Adrenal gland (tissue), 12 donors: Measurements from ENCODE around the gene THSD7A. TPM values are rescaled to one million over a fixed set of nuclear protein-coding genes. Genes with fewer than 3 reads are reported as not detected.
A peak's percentile ranks its signal among the peaks of the same experiment; 100 is the strongest.
"Not testable (repeated sequence)": the region's sequence is repeated elsewhere in the genome, so short reads cannot be mapped to it uniquely, and the experiment has no call there.

Experiments
- DNase-seq, 7 donors: peaks; one replicate each; pipeline ENCODE4 v3.0.0-alpha.2; 2019 to 2020
- H3K27ac ChIP-seq, 5 donors: fragments of 200-600 bp; sonication (generic) in 4 of 5; 1 replicate in 3 of 5; 2 replicates in 2 of 5; pipeline versions ENCODE4 v1.5.1 to v1.8.0; 2016 to 2020; ENCODE audit warnings: mild to moderate bottlenecking in 1 of 5
- H3K27me3 ChIP-seq: fragments of 200-600 bp; 2 replicates; pipeline ENCODE4 v1.8.0; 2021
- H3K36me3 ChIP-seq, 2 donors: fragments of 200-600 bp; replicated peaks in 1 of 2; 1 replicate in 1 of 2; 2 replicates in 1 of 2; pipeline versions ENCODE4 v1.5.1 to v1.8.0; 2018 to 2022
- H3K4me1 ChIP-seq, 2 donors: fragments of 200-600 bp; replicated peaks in 1 of 2; 1 replicate in 1 of 2; 2 replicates in 1 of 2; pipeline versions ENCODE4 v1.5.1 to v1.8.0; 2018 to 2021
- H3K4me3 ChIP-seq, 4 donors: fragments of 200-600 bp; sonication (generic) in 3 of 4; one replicate each; pipeline ENCODE4 v1.5.1; 2016 to 2018
- H3K9me3 ChIP-seq, 3 donors: fragments of 200-600 bp; sonication (generic) in 1 of 3; replicated peaks in 1 of 3; 1 replicate in 2 of 3; 2 replicates in 1 of 3; pipeline versions ENCODE4 v1.5.1 to v1.8.0; 2016 to 2021
- POLR2A ChIP-seq, 2 donors: fragments of 450-650 bp; IDR thresholded peaks; one replicate each; pipeline ENCODE4 v1.6.1; 2017; ENCODE audit warnings: antibody characterized with exemption in 2 of 2, mild to moderate bottlenecking in 2 of 2, moderate library complexity in 1 of 2
- WGBS, 4 donors: extraction: QIAGEN DNeasy Blood & Tissue Kit in 2 of 4; methylation state at CpG; one replicate each; pipeline versions ENCODE4 v1.1.5 to v1.1.7; 2013 to 2017; 5-methylcytosine and 5-hydroxymethylcytosine counted together
- intact Hi-C, 2 donors: fragments of 100-400 bp; cut with DNase I; formaldehyde crosslinking; loops; one replicate each; pipeline versions ENCODE4 v1.14.1 to v1.15.0; 2022 to 2023
- polyA plus RNA-seq, 3 donors: library from polyadenylated mRNA; stranded (reverse); fragments of 200-250 nt in 2 of 3; fragments of 350-450 nt in 1 of 3; fragmentation: Illumina TruSeq in 1 of 3; extraction: RNeasy Lipid Tissue Mini Kit (QIAGEN cat#74804) in 1 of 3; gene quantifications; one replicate each; pipeline ENCODE4 v1.2.3, GENCODE V29; 2013 to 2014
- total RNA-seq, 9 donors: library from RNA; depleted of rRNA in 4 of 9; stranded (reverse); fragments of >200 nt in 4 of 9; fragments of 120-200 nt in 1 of 9; fragmentation: NEBNext Ultra II Directional in 1 of 9; extraction: Animal tissue kit (Norgen Biotek cat#: 25700) in 1 of 9; gene quantifications; one replicate each; pipeline versions ENCODE4 v1.1.0 to v1.2.4, GENCODE V29; 2013 to 2023
- TF ChIP-seq, protein P1 (sequence below), 6 experiments: fragments of 450-650 bp in 4 of 6; fragments of 200-600 bp in 2 of 6; sonication (generic) in 1 of 6; IDR thresholded peaks; 1 replicate in 5 of 6; 2 replicates in 1 of 6; pipeline versions ENCODE4 v1.5.1 to v1.8.0; 2016 to 2021; ENCODE audit warnings: antibody characterized with exemption in 6 of 6, mild to moderate bottlenecking in 2 of 6, moderate library complexity in 1 of 6
- donor health status: healthy with polysubstance abuse.
- donor health status: Bipolar disorder and iron deficiency.
- donor health status: DM: yes; HTN: yes; CAD: no.
- donor health status: DM: no; HTN: no; CAD: no.
- donor health status: DM: no; HTN: no; CAD: no.
- donor health status: DM: yes; HTN: yes; CAD: no.

Gene THSD7A
- total and polyA plus RNA-seq, 12 donors = 0.74 to 18.4 (median 4.8) TPM

DNA sequence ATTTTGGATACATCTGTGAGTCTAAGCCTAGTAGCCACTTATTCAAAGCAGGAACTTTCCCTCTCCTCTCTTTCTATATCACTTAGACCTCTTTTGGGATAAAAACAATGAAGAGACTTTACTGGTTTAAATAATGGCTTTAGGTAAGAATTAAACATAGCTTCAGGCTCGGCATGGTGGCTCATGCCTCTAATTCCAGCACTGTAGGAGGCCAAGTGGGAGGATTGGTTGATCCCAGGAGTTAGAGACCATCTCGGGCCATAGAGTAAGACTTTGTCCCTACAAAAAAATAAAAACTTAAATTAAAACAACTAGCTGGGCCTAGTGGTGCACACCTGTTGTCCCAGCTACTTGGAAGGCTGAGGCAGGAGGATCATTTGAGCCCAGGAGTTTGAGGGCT is 304.3 kb downstream of the THSD7A start:
- intact Hi-C loops = no loop called here
- no peaks in the 10 kb centered on the region for H3K9me3 ChIP-seq
- H3K36me3 ChIP-seq = no peaks in the 10 kb centered on the region
- no peak overlapping the region for H3K27ac ChIP-seq
- no peaks in the 10 kb centered on the region for H3K27me3 ChIP-seq
- no peak for TF ChIP-seq POLR2A (IDR thresholded peaks at IDR 0.05)
- TF ChIP-seq, protein P1, sequence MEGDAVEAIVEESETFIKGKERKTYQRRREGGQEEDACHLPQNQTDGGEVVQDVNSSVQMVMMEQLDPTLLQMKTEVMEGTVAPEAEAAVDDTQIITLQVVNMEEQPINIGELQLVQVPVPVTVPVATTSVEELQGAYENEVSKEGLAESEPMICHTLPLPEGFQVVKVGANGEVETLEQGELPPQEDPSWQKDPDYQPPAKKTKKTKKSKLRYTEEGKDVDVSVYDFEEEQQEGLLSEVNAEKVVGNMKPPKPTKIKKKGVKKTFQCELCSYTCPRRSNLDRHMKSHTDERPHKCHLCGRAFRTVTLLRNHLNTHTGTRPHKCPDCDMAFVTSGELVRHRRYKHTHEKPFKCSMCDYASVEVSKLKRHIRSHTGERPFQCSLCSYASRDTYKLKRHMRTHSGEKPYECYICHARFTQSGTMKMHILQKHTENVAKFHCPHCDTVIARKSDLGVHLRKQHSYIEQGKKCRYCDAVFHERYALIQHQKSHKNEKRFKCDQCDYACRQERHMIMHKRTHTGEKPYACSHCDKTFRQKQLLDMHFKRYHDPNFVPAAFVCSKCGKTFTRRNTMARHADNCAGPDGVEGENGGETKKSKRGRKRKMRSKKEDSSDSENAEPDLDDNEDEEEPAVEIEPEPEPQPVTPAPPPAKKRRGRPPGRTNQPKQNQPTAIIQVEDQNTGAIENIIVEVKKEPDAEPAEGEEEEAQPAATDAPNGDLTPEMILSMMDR (IDR thresholded peaks at IDR 0.05) = no peak
- H3K4me3 ChIP-seq = no peak overlapping the region
- no peaks in the 10 kb centered on the region for H3K4me1 ChIP-seq
- DNase-seq = no peak
- WGBS, 4 donors = 91 to 97% (median 92%) methylated on average over 2 of the region's 2 CpGs

DNA sequence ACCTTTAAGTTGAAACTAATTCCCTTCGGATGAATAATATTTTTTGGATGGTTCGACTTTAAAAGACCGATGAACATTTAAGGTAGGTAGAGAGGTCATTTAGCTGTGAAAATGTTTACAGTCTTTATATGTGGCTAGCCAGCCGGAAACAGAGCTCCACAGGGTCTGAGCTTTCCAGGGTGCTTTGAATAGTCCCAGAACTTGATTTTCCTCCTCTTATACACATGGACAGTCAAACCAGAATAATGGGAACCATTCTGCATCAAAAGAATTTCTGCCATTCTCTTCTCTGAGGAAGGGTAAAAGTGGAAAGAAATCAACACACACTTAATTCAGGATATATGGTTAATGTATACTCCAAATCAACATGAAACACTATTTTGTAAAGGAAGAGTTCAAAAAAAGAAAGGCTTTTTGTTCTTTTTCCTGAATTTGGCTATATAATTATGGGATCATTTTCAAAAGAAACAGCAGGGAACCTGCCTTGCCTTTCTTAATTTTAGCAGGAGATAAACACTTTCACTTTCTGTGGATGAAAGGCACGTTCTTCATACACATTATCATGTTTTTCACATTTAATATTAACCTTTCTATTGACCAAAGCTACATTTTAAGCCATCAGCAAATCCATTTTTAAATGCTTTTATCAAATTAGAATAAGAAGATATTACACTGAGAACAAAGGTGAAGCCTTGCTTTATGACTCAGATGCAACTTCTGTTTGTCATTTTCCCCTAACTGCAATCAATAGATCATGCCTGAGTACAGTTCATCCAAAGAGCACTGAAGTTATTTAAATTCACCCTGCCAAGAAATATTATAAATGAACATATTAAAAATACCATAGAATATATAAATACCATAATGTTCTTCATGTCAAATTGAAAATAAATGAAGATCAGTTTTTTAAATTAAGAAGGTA is 307.3 kb downstream of the THSD7A start:
- no peak overlapping the region for H3K27ac ChIP-seq
- no peaks in the 10 kb centered on the region for H3K36me3 ChIP-seq
- intact Hi-C loops = no loop called here
- 66 to 74% (median 67%) methylated on average over 5 of the region's 5 CpGs for WGBS, 4 donors
- H3K4me3 ChIP-seq = peak overlapping the region in 1 of 4 donors; percentile 51
- no peaks in the 10 kb centered on the region for H3K4me1 ChIP-seq
- no peaks in the 10 kb centered on the region for H3K9me3 ChIP-seq
- no peak for DNase-seq
- TF ChIP-seq, protein P1 (IDR thresholded peaks at IDR 0.05) = no peak
- TF ChIP-seq POLR2A (IDR thresholded peaks at IDR 0.05) = no peak
- no peaks in the 10 kb centered on the region for H3K27me3 ChIP-seq

DNA sequence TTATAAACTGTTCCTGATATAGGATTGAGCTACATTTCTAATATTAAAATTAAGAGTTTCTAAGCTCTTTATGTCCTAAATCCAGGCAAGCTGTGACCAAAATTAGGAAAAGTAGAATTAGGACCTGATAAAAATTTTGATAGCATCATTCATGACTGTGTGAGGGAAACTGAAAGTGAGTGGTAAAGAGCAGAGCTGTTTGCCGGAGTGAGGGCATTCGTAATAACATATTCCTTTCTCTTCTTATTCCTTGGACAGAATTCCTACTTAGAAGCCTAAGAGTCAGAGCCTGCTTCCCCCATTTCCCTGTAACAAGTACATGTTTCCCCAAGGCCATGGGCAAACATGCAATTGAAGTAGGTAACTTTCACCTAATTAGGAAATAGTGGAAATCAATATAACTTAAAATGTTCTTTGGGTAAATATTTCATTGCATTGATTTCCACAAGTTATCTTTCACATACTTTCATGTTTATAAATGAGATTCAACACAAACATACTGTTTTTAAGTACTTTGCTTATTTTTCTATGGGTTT is 310.0 kb downstream of the THSD7A start:
- H3K4me1 ChIP-seq, intact Hi-C loops: not testable (repeated sequence)
- H3K4me3 ChIP-seq = peak overlapping the region in 2 of 4 donors; percentile 21 to 46

DNA sequence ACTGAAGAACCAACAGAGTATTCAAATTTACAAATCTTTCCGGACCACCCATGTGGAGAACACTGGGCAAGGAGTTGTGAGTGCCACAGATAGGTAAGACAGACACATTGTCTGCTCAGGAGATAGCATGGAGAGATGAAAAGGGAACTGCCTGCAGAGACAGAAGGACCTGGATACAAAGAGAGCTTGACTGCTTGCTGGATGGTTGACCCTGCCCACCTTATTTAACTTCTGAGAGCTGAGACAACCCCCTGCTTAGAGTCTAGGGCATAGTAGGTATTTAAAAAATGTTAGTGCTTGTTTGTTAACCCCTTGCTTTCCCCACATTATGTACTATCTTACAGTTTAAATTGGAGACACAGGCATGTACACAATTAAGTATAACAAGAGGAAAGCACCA is 314.1 kb downstream of the THSD7A start:
- no peaks in the 10 kb centered on the region for H3K4me1 ChIP-seq
- no peaks in the 10 kb centered on the region for H3K9me3 ChIP-seq
- no peak for TF ChIP-seq POLR2A (IDR thresholded peaks at IDR 0.05)
- H3K4me3 ChIP-seq = no peak overlapping the region
- DNase-seq = no peak
- H3K27ac ChIP-seq = no peak overlapping the region
- intact Hi-C loops = no loop called here
- H3K27me3 ChIP-seq = no peaks in the 10 kb centered on the region
- H3K36me3 ChIP-seq = no peaks in the 10 kb centered on the region
- WGBS, 4 donors = 90 to 100% (median 93%) methylated on average over 1 of the region's 1 CpG

More for the DNA sequence above, 310.0 kb downstream of the THSD7A start:
- peak overlapping the region in 2 of 5 donors; percentile 34 to 47 for H3K27ac ChIP-seq
- 17 to 54% (median 23%) methylated on average over 2 of the region's 2 CpGs for WGBS, 4 donors
- not testable (repeated sequence) for H3K36me3 ChIP-seq, H3K9me3 ChIP-seq, H3K27me3 ChIP-seq, DNase-seq

DNA sequence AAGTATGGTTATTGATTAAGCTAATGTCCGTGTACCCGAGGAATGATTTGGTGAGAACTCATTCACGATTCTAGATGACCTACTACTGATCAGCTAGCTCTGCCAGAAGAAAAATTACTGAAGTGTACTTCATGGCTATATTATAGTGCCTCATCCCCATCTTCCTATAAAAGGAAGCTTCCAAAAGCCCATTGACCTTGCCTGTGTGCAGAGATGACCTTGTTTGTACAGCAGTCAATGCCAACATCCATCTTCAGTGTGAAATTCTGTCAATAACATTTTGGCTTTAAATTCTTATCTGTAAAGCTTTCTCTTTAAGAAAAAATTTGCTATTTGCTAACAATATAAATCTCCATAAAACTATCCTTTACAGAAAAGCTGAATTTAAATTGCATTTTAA is 315.7 kb downstream of the THSD7A start:
- DNase-seq = no peak
- Histone ChIP-seq H3K27ac (no peak overlapping the region), H3K9me3 (no peaks in the 10 kb centered on the region), H3K27me3 (no peaks in the 10 kb centered on the region), H3K4me1 (no peaks in the 10 kb centered on the region), H3K4me3 (no peak overlapping the region), H3K36me3 (no peaks in the 10 kb centered on the region)
- TF ChIP-seq POLR2A (IDR thresholded peaks at IDR 0.05) = no peak
- TF ChIP-seq, protein P1 (IDR thresholded peaks at IDR 0.05) = no peak
- intact Hi-C loops = no loop called here
- WGBS, 4 donors = 67 to 74% (median 69%) methylated on average over 3 of the region's 3 CpGs
